PC-3 (cell line): ENCODE measurements around the gene MAP3K20.

Source experiments
- CTCF ChIP-seq: fragments of 300-600 bp; sonication (generic); conservative IDR thresholded peaks from 2 replicates; pipeline ENCODE4 v1.5.1; 2017; ENCODE audit warnings: antibody characterized with exemption, low read depth, mild to moderate bottlenecking, low read length
- EZH2 ChIP-seq: fragments of 300-600 bp; sonication (generic); IDR thresholded peaks from one replicate; pipeline ENCODE4 v1.6.1; 2017; ENCODE audit warnings: antibody characterized with exemption, mild to moderate bottlenecking, low read length; ENCODE audit not compliant: unreplicated experiment
- EZH2phosphoT487 ChIP-seq: fragments of 300-600 bp; sonication (generic); IDR thresholded peaks from 2 replicates; pipeline ENCODE4 v1.6.1; 2018; ENCODE audit warnings: mild to moderate bottlenecking, antibody characterized with exemption, low read length, borderline replicate concordance

- TF ChIP-seq CTCF (no peak), EZH2 (no peak), EZH2phosphoT487 (no peak)
Measured at GRCh38 chr2:173159791-173160463, 84.3 kb downstream of the MAP3K20 start.
